A673 (cell line): ENCODE results near the gene TJP2. TPM values are rescaled to one million over a fixed set of nuclear protein-coding genes. Genes with fewer than 3 reads are reported as not detected.
"Not testable (repeated sequence)": the region's sequence is repeated elsewhere in the genome, so short reads cannot be mapped to it uniquely, and the experiment has no call there.

Source experiments
- BruUV-seq: library from RNA; stranded (reverse); fragments of 400-500 nt; replicated peaks from 2 replicates; lab custom pipeline; 2021; lab: Mats Ljungman, UMichigan
- CTCF ChIA-PET: fragments of 300-600 bp; sonication (Branson Sonifier 250); formaldehyde crosslinking; loops from one replicate; lab custom pipeline; 2022; ENCODE audit warnings: antibody characterized with exemption; lab: Charles Lee
- POLR2A ChIA-PET: fragments of 300-600 bp; sonication (Branson Sonifier 250); formaldehyde crosslinking; loops from one replicate; lab custom pipeline; 2022; ENCODE audit warnings: antibody characterized with exemption; ENCODE audit not compliant: low non-redundant PET; lab: Charles Lee
- DNase-seq: peaks from one replicate; pipeline ENCODE4 v3.0.0-alpha.2; 2015; ENCODE audit warnings: low spot score
- H3K27ac ChIP-seq: fragments of 200-600 bp; sonication (generic); 2 replicates; pipeline ENCODE4 v1.5.1; 2016; ENCODE audit warnings: mixed run types, low read depth, mild to moderate bottlenecking, mixed read lengths, antibody characterized with exemption, low read length; ENCODE audit not compliant: poor library complexity, severe bottlenecking
- H3K27me3 ChIP-seq: fragments of 200-600 bp; sonication (generic); replicated peaks from 2 replicates; pipeline ENCODE4 v1.6.1; 2017; ENCODE audit warnings: mixed run types, low read depth, mild to moderate bottlenecking, mixed read lengths, antibody characterized with exemption, low read length; ENCODE audit not compliant: insufficient read depth, poor library complexity
- H3K36me3 ChIP-seq: fragments of 200-600 bp; sonication (generic); 2 replicates; pipeline ENCODE4 v1.6.1; 2016; ENCODE audit warnings: mixed run types, mild to moderate bottlenecking, mixed read lengths, antibody characterized with exemption, low read length; ENCODE audit not compliant: insufficient read depth, poor library complexity, severe bottlenecking
- H3K4me1 ChIP-seq: fragments of 200-600 bp; sonication (generic); 2 replicates; pipeline ENCODE4 v1.6.1; 2017; ENCODE audit warnings: mixed run types, mild to moderate bottlenecking, mixed read lengths, antibody characterized with exemption, low read length; ENCODE audit not compliant: insufficient read depth, poor library complexity, severe bottlenecking
- H3K4me3 ChIP-seq: fragments of 200-600 bp; sonication (generic); 2 replicates; pipeline ENCODE4 v1.5.1; 2016; ENCODE audit warnings: low read depth, mixed run types, mild to moderate bottlenecking, mixed read lengths, low read length; ENCODE audit not compliant: poor library complexity, severe bottlenecking
- H3K9me3 ChIP-seq: fragments of 200-600 bp; sonication (generic); 2 replicates; pipeline ENCODE4 v1.6.1; 2016; ENCODE audit warnings: mixed run types, low read depth, mild to moderate bottlenecking, mixed read lengths, antibody characterized with exemption, low read length; ENCODE audit not compliant: poor library complexity, severe bottlenecking
- CTCF ChIP-seq: fragments of 300-800, 200-600 bp; sonication (generic); conservative IDR thresholded peaks from 2 replicates; pipeline ENCODE4 v1.5.1; 2017; ENCODE audit warnings: low read depth, mild to moderate bottlenecking, antibody characterized with exemption, low read length, moderate library complexity, mixed read lengths
- EZH2 ChIP-seq: fragments of 200-600 bp; sonication (generic); IDR thresholded peaks from 2 replicates; pipeline ENCODE4 v1.6.1; 2017; ENCODE audit warnings: borderline replicate concordance, low read depth, mild to moderate bottlenecking, mixed read lengths, antibody characterized with exemption, low read length; ENCODE audit not compliant: poor library complexity, severe bottlenecking
- intact Hi-C: fragments of 100-400 bp; cut with micrococcal nuclease; formaldehyde crosslinking; loops from one replicate; pipeline ENCODE4 v1.10.0; 2022; ENCODE audit not compliant: unreplicated experiment
- total RNA-seq: library from RNA; stranded (reverse); gene quantifications from 2 replicates; pipeline ENCODE4 v1.2.3, GENCODE V29; 2021

TJP2 gene
- total RNA-seq, 1 experiment from 2014 or later: 7.2 TPM

- CTCF ChIA-PET: no interaction called here
- POLR2A ChIA-PET: no interaction called here
- no peak overlapping the region for H3K4me3 ChIP-seq
- H3K9me3 ChIP-seq: no peaks in the 10 kb centered on the region
- DNase-seq: no peak
- intact Hi-C loops: no loop called here
- no peaks in the 10 kb centered on the region for H3K27me3 ChIP-seq
- BruUV-seq: no TSS peak
- no peaks in the 10 kb centered on the region for H3K4me1 ChIP-seq
- H3K27ac ChIP-seq: no peak overlapping the region
- TF ChIP-seq EZH2 (no peak), CTCF (no peak)
- no peaks in the 10 kb centered on the region for H3K36me3 ChIP-seq
Observed at GRCh38 chr9:69303331-69303730, 129.3 kb downstream of the TJP2 start.

DNA sequence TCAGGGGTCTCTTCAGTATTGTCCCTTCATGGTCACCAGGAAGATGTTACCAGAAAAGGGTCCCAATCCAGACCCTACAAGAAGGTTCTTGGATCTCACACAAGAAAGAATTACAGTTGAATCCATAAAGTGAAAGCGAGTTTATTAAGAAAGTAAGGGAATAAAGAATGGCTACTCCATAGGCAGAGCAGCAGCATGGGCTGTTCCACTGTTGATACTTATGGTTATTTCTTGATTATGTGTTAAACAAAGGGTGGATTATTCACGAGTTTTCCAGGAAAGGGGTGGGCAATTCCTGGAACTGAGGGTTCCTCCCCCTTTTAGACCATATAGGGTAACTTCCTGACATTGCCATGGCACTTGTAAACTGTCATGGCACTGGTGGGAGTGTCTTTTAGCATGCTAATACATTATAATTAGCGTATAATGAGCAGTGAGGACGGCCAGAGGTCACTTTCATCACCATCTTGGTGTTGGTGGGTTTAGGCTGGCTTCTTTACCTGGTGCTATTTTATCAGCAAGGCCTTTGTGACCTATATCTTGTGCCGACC is 132.9 kb downstream of the TJP2 start:
- H3K36me3 ChIP-seq, BruUV-seq, H3K4me1 ChIP-seq, H3K27ac ChIP-seq, H3K4me3 ChIP-seq, DNase-seq, CTCF ChIA-PET, intact Hi-C loops, H3K27me3 ChIP-seq, H3K9me3 ChIP-seq, POLR2A ChIA-PET: not testable (repeated sequence)

- BruUV-seq: no TSS peak
- peaks cover 2% of the 10 kb centered on the region for H3K9me3 ChIP-seq
- H3K4me1 ChIP-seq: no peaks in the 10 kb centered on the region
- H3K27me3 ChIP-seq: no peaks in the 10 kb centered on the region
- intact Hi-C loops: no loop called here
- H3K27ac ChIP-seq: no peak overlapping the region
- no peak for TF ChIP-seq EZH2
- TF ChIP-seq CTCF: no peak
- no peaks in the 10 kb centered on the region for H3K36me3 ChIP-seq
- DNase-seq: peak; percentile 49
- ChIA-PET CTCF (no interaction called here), POLR2A (no interaction called here)
- no peak overlapping the region for H3K4me3 ChIP-seq
Observed at GRCh38 chr9:69307446-69308205, 133.5 kb downstream of the TJP2 start.
